ENCODE results near the gene ST7. TPM values are rescaled to one million over a fixed set of nuclear protein-coding genes. Genes with fewer than 3 reads are reported as not detected.

Gene ST7
- total and polyA plus RNA-seq, 2 of the 8 experiments (the other 6 are each of a cell fraction or from before 2014, with no cell fraction given): 16.3 to 18.0 TPM

DNA sequence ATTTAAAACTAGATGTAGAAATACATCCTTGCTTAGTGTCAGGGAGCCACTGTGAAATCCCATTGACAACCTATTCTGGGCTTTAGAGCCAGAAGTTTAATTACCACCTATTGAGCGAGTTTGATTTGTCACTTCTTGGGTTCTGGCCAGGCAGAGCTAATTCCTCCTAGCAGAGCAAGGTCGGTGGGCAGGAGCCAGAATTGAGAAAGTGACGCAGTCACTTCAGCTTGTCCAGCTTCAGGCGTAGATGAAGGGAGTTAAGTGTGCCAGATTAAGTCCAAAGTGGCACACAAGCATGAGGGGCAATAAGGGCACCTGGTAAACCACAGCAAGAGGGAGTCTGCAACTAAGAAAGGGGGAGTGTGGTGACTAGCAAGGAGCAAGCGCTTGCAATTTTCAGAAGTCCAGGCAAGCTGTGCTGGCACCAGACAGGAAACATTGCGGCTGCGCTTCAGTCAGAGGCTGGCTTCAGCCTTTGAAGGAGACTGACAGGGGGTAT is 119.4 kb downstream of the ST7 start (continued):
- TF ChIP-seq CHD2 (IDR thresholded peaks at IDR 0.05; ENCODE audit: low read length): no peak
- TF ChIP-seq EP300 (IDR thresholded peaks at IDR 0.05; ENCODE audit: borderline replicate concordance in 1 of 2, low read depth in 2 of 2, low read length in 2 of 2): no peak
- no peak for TF ChIP-seq RFX5 (IDR thresholded peaks at IDR 0.05; ENCODE audit: borderline replicate concordance, low read depth, low read length)

Data from H1 (cell line).